Hematopoietic multipotent progenitor cell (in vitro differentiated cells): Measurements from ENCODE around the gene RUVBL2. TPM values are rescaled to one million over a fixed set of nuclear protein-coding genes. Genes with fewer than 3 reads are reported as not detected.

Experiments used
- small RNA-seq: library from RNA; depleted of rRNA; stranded (forward); fragments of <200 nt; gene quantifications from one replicate; pipeline ENCODE3, GENCODE V24; 2012
- total RNA-seq: library from RNA; depleted of rRNA; stranded (reverse); fragments of >200 nt; gene quantifications from one replicate; pipeline ENCODE4 v1.2.3, GENCODE V29; 2012

RUVBL2 gene
- total RNA-seq, 1 donor: 318 TPM

Small RNA genes within 50 kb of the gene (small RNA-seq; reads per million reads assigned to genes)
- not detected for gene MIR6798

Other genes with a start within 250 kb of the RUVBL2 start
- gene IZUMO1, start 247.0 kb upstream of the RUVBL2 start, total RNA-seq: under 0.01 TPM
- gene FUT1, start 241.2 kb upstream of the RUVBL2 start, total RNA-seq: 1.6 TPM
- gene FGF21, start 238.4 kb upstream of the RUVBL2 start, total RNA-seq: not detected
- gene BCAT2, start 182.9 kb upstream of the RUVBL2 start, total RNA-seq: 41.7 TPM
- gene HSD17B14, start 157.4 kb upstream of the RUVBL2 start, total RNA-seq: 2.4 TPM
- 10.8 TPM for gene PLEKHA4, start 125.3 kb upstream of the RUVBL2 start, total RNA-seq
- 156 TPM for gene PPP1R15A, start 121.5 kb upstream of the RUVBL2 start, total RNA-seq
- gene TULP2, start 95.1 kb upstream of the RUVBL2 start, total RNA-seq: under 0.01 TPM
- gene NUCB1, start 93.6 kb upstream of the RUVBL2 start, total RNA-seq: 235 TPM
- gene DHDH, start 60.2 kb upstream of the RUVBL2 start, total RNA-seq: under 0.01 TPM
- 38.0 TPM for gene BAX, start 39.0 kb upstream of the RUVBL2 start, total RNA-seq
- gene FTL, start 28.6 kb upstream of the RUVBL2 start, total RNA-seq: 1,014 TPM
- 42.8 TPM for gene GYS1, start 578 bp upstream of the RUVBL2 start, total RNA-seq
- not detected for gene LHB, start 23.2 kb downstream of the RUVBL2 start, total RNA-seq
- not detected for gene CGB3, start 30.4 kb downstream of the RUVBL2 start, total RNA-seq
- not detected for gene CGB2, start 38.0 kb downstream of the RUVBL2 start, total RNA-seq
- gene CGB1, start 43.0 kb downstream of the RUVBL2 start, total RNA-seq: not detected
- gene CGB5, start 50.0 kb downstream of the RUVBL2 start, total RNA-seq: not detected
- not detected for gene CGB8, start 55.2 kb downstream of the RUVBL2 start, total RNA-seq
- gene CGB7, start 63.9 kb downstream of the RUVBL2 start, total RNA-seq: not detected
- gene NTF4, start 70.9 kb downstream of the RUVBL2 start, total RNA-seq: not detected
- not detected for gene KCNA7, start 78.8 kb downstream of the RUVBL2 start, total RNA-seq
- 243 TPM for gene SNRNP70, start 91.6 kb downstream of the RUVBL2 start, total RNA-seq
- gene LIN7B, start 120.5 kb downstream of the RUVBL2 start, total RNA-seq: 2.7 TPM
- 7.0 TPM for gene C19orf73, start 125.3 kb downstream of the RUVBL2 start, total RNA-seq
- gene PPFIA3, start 125.7 kb downstream of the RUVBL2 start, total RNA-seq: 3.5 TPM
- not detected for gene HRC, start 161.5 kb downstream of the RUVBL2 start, total RNA-seq
- gene TRPM4, start 163.9 kb downstream of the RUVBL2 start, total RNA-seq: 2.2 TPM